GM12801 (cell line): ENCODE results near the gene BEST2.

Source experiments
- CTCF ChIP-seq: IDR thresholded peaks from one replicate; pipeline ENCODE4 v1.5.1; 2011; ENCODE audit warnings: control low read depth; ENCODE audit not compliant: insufficient read length; ENCODE audit errors: extremely low read depth

Gene BEST2

GRCh38 chr19:12736995-12737834 lies 14.4 kb upstream of the BEST2 start, which contains the start of gene GET3:
Gene GET3, plus strand, starts transcription at chr19:12737497. Its CDS starts 9 bp downstream, at chr19:12737506.
- TF ChIP-seq CTCF: no peak

- no peak for TF ChIP-seq CTCF
Measured at GRCh38 chr19:12737835-12738351, 13.7 kb upstream of the BEST2 start.

- TF ChIP-seq CTCF: no peak
Measured at GRCh38 chr19:12745166-12745897, 6.3 kb upstream of the BEST2 start.

- TF ChIP-seq CTCF: no peak
Measured at GRCh38 chr19:12748489-12748888, 3.1 kb upstream of the BEST2 start.

- no peak for TF ChIP-seq CTCF
Measured at GRCh38 chr19:12749938-12750521, 1.6 kb upstream of the BEST2 start.

GRCh38 chr19:12750851-12751250 lies 740 bp upstream of the BEST2 start:
- no peak for TF ChIP-seq CTCF

- TF ChIP-seq CTCF: no peak
Measured at GRCh38 chr19:12752056-12752781, 628 bp downstream of the BEST2 start.
